Activated B cell treated with CpG ODN at 0.5 μM for 24 hours (primary cell): ENCODE data around the gene OGG1. TPM values are rescaled to one million over a fixed set of nuclear protein-coding genes. Genes with fewer than 3 reads are reported as not detected.

Source experiments
- ATAC-seq: fragments of 200-7000 bp; cut with Tn5 transposase; one replicate; pipeline ENCODE4 v1.10.0; 2021; ENCODE audit warnings: low read depth, mild to moderate bottlenecking, moderate library complexity
- CTCF ChIA-PET: fragments of 350-600 bp; sonication (Branson Sonifier 250); formaldehyde crosslinking; loops from one replicate; lab custom pipeline; 2021; ENCODE audit warnings: antibody characterized with exemption; lab: Charles Lee
- POLR2A ChIA-PET: fragments of 350-600 bp; sonication (Branson Sonifier 250); formaldehyde crosslinking; loops from one replicate; lab custom pipeline; 2021; ENCODE audit warnings: antibody characterized with exemption; lab: Charles Lee
- DNase-seq: peaks from one replicate; pipeline ENCODE4 v3.0.0; 2022
- H3K27ac Mint-ChIP-seq: one replicate; pipeline ENCODE4 v1.8.0; 2020; ENCODE audit warnings: mixed read lengths
- H3K27me3 Mint-ChIP-seq: one replicate; pipeline ENCODE4 v1.8.0; 2021; ENCODE audit warnings: mixed read lengths
- H3K36me3 Mint-ChIP-seq: one replicate; pipeline ENCODE4 v1.8.0; 2021; ENCODE audit warnings: low read depth, mixed read lengths
- H3K4me1 Mint-ChIP-seq: one replicate; pipeline ENCODE4 v1.8.0; 2021; ENCODE audit warnings: mixed read lengths
- H3K4me3 Mint-ChIP-seq: one replicate; pipeline ENCODE4 v1.8.0; 2020; ENCODE audit warnings: mild to moderate bottlenecking, mixed read lengths
- H3K9me3 Mint-ChIP-seq: one replicate; pipeline ENCODE4 v1.8.0; 2020; ENCODE audit warnings: mixed read lengths
- intact Hi-C: fragments of 100-400 bp; cut with micrococcal nuclease; formaldehyde crosslinking; loops from one replicate; pipeline ENCODE4 v1.15.1; 2024
- total RNA-seq: library from RNA; stranded (reverse); gene quantifications from 2 replicates; pipeline ENCODE4 v1.2.3, GENCODE V29; 2022
- TF ChIP-seq, protein P1 (sequence below): fragments of 200-600 bp; IDR thresholded peaks from one replicate; pipeline ENCODE4 v1.8.0; 2022; ENCODE audit warnings: antibody characterized with exemption, mild to moderate bottlenecking

Gene OGG1
- total RNA-seq, 1 donor from 2014 or later = 60.7 TPM

DNA sequence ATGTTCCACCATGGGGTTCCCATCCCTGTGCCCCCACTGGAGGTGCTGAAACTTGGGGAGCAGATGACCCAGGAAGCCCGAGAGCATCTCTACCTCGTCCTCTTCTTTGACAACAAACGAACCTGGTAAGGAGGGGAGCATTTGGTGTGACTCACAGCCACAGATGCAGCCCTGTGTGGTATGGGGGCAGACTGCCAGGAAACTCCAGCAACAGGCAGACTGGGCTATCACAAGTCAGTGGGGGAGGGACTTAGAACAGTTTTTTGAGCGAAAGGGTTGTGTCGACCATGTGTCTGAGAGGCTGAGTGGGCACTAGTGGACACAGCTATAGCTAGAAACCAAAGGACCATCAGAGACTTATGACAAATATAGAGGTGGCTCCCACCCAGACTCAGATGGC lies 3.4 kb upstream of the OGG1 start:
- H3K9me3 Mint-ChIP-seq = no peaks in the 10 kb centered on the region
- H3K36me3 Mint-ChIP-seq = peaks cover 76% of the 10 kb centered on the region
- no peak overlapping the region for H3K27ac Mint-ChIP-seq
- TF ChIP-seq, protein P1, sequence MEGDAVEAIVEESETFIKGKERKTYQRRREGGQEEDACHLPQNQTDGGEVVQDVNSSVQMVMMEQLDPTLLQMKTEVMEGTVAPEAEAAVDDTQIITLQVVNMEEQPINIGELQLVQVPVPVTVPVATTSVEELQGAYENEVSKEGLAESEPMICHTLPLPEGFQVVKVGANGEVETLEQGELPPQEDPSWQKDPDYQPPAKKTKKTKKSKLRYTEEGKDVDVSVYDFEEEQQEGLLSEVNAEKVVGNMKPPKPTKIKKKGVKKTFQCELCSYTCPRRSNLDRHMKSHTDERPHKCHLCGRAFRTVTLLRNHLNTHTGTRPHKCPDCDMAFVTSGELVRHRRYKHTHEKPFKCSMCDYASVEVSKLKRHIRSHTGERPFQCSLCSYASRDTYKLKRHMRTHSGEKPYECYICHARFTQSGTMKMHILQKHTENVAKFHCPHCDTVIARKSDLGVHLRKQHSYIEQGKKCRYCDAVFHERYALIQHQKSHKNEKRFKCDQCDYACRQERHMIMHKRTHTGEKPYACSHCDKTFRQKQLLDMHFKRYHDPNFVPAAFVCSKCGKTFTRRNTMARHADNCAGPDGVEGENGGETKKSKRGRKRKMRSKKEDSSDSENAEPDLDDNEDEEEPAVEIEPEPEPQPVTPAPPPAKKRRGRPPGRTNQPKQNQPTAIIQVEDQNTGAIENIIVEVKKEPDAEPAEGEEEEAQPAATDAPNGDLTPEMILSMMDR = no peak
- no peaks in the 10 kb centered on the region for H3K27me3 Mint-ChIP-seq
- no peak overlapping the region for H3K4me3 Mint-ChIP-seq
- DNase-seq = no peak
- ChIA-PET CTCF (no interaction called here), POLR2A (no interaction called here)
- intact Hi-C loops = no loop called here
- H3K4me1 Mint-ChIP-seq = peaks cover 24% of the 10 kb centered on the region
- no peak for ATAC-seq

DNA sequence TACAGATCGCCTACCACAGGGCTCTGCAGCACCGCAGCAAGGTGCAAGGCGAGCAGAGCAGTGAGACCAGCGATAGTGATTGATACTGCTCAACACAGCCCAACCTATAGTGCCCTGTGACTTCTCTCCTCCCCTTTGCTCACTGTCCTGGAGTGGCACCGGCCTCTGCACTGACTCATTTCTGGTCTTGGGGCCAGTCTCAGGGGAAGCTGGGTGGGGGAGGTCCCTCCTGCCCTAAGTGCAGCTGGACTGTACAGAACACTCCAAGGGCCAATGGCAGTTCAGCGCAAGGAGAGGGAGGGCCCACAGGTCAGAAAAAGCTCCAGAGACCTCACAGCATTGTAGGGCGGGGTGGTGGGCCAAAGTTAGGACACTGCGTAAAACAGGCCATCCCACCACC lies 2.5 kb upstream of the OGG1 start:
- peaks cover 74% of the 10 kb centered on the region for H3K36me3 Mint-ChIP-seq
- TF ChIP-seq, protein P1 = no peak
- H3K27ac Mint-ChIP-seq = no peak overlapping the region
- H3K4me3 Mint-ChIP-seq = no peak overlapping the region
- ATAC-seq = no peak
- H3K27me3 Mint-ChIP-seq = no peaks in the 10 kb centered on the region
- ChIA-PET POLR2A (no interaction called here), CTCF (interaction anchor here (0.6 to 1.1 kb wide), 2 partner anchors 35 to 420 kb away, joined by 3 read pairs; no protein-coding TSS in a partner anchor)
- intact Hi-C loops = no loop called here
- no peaks in the 10 kb centered on the region for H3K9me3 Mint-ChIP-seq
- no peak for DNase-seq
- peaks cover 34% of the 10 kb centered on the region for H3K4me1 Mint-ChIP-seq

DNA sequence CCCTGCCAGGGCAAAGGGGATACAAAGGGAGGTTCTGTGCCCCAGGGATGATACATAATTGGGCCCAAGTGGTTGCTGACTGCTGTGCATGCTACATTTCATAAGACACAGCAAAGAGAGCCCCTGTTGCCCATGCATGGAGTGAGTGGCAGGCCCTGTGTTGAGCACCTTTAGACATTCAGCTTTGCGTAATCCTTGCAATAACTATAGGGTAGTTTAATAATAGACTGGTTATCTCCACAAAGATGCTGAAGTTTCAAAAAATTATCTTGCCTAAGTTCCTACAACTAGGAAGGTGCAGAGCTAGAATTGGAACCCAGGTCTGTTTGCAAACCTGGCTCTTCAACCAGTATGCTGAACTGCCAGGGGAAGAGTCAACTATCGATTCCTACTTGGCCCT lies 1.7 kb upstream of the OGG1 start:
- Mint-ChIP-seq H3K36me3 (peaks cover 71% of the 10 kb centered on the region), H3K27me3 (no peaks in the 10 kb centered on the region), H3K27ac (no peak overlapping the region), H3K9me3 (no peaks in the 10 kb centered on the region), H3K4me1 (peaks cover 40% of the 10 kb centered on the region), H3K4me3 (no peak overlapping the region)
- CTCF ChIA-PET = interaction anchor here (1.1 kb wide), 1 partner anchor 34 kb away, joined by 3 read pairs; no protein-coding TSS in a partner anchor
- no peak for ATAC-seq
- POLR2A ChIA-PET = interaction anchor here (0.9 to 5.1 kb wide), 2 partner anchors 16 to 34 kb away, joined by 3 to 55 read pairs; partner anchors contain the start of gene BRPF1
- DNase-seq = no peak
- TF ChIP-seq, protein P1 = no peak
- intact Hi-C loops = no loop called here

DNA sequence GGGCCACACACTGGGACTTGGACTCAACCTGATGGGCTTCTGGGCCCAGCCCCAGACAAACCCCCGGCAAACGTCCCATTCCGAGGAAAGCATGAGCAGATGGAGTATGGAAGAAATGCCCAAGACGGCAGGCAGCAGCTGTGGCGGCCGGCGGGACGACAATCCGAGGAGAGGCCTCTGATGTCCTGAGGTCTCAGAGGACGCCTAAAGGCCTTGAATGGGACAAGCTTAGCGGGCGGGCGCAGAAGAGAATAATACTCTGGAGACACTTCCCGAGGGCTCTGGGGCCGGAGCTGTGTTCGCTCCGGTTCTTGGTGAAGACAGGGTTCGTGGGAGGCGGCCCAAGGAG lies 482 bp upstream of the OGG1 start:
- TF ChIP-seq, protein P1 = no peak
- DNase-seq (no peak), ATAC-seq (no peak)
- Mint-ChIP-seq H3K9me3 (no peaks in the 10 kb centered on the region), H3K27me3 (no peaks in the 10 kb centered on the region), H3K4me1 (peaks cover 46% of the 10 kb centered on the region), H3K4me3 (peak overlapping the region; percentile 94), H3K27ac (peak overlapping the region; percentile 95), H3K36me3 (peaks cover 66% of the 10 kb centered on the region)
- ChIA-PET POLR2A (interaction anchor here (0.7 to 6.3 kb wide), 15 partner anchors 13 to 572 kb away, joined by 3 to 106 read pairs (median 4); partner anchors contain the start of genes ARPC4, BRPF1, JAGN1 and MTMR14), CTCF (interaction anchor here (0.7 to 1.4 kb wide), 3 partner anchors 17 to 197 kb away, joined by 3 to 5 read pairs (median 3); no protein-coding TSS in a partner anchor)
- intact Hi-C loops = loop anchor here (1.0 kb wide), 3 partner anchors 18 to 100 kb away; partner anchors contain the start of genes BRPF1, MTMR14 and TADA3

DNA sequence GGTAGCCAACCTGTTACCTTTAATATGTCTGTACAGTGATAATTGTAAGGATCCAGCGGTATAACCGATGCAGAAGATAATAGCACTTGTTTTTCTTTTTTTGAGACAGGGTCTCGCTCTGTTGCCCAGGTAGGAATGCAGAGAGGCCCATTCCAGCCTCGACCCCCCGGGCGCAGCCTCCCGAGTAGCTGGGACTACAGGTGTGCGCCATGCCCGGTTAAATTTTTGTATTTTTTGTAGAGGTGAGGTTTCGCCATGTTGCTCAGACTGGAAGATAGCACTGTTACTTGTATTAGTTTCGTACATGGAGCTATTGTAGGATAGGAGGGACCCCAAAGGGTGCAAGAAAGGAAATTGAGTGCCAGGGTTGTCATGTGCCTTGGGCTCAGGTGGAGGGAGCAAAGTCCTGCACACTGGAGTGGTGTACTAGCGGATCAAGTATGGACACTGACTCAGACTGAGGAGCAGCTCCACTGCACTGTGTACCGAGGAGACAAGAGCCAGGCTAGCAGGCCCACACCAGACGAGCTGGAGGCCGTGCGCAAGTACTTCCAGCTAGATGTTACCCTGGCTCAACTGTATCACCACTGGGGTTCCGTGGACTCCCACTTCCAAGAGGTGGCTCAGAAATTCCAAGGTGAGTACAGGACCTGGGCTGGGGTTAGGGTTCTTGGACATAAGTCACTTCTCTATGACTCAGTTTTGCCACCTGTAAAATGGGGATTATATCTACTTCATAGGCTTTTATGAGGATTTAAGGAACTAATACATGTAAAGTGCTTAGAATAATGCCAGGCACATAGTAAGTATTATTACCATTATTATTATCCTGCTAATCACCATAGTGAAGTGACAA lies 1.0 kb downstream of the OGG1 start:
- no peak for DNase-seq
- Mint-ChIP-seq H3K9me3 (no peaks in the 10 kb centered on the region), H3K36me3 (peaks cover 64% of the 10 kb centered on the region), H3K4me1 (peaks cover 48% of the 10 kb centered on the region), H3K27ac (peak overlapping the region; percentile 95), H3K4me3 (peak overlapping the region; percentile 94), H3K27me3 (no peaks in the 10 kb centered on the region)
- intact Hi-C loops = loop anchor here (1.0 to 2.0 kb wide), 4 partner anchors 18 to 354 kb away; partner anchors contain the start of genes CAMK1, FANCD2 and SETD5
- ATAC-seq = no peak
- ChIA-PET POLR2A (interaction anchor here (1.0 to 6.3 kb wide), 9 partner anchors 19 to 275 kb away, joined by 3 to 106 read pairs (median 9); partner anchors contain the start of genes ARPC4, BRPF1, JAGN1 and TADA3), CTCF (interaction anchor here (1.4 to 1.6 kb wide), 2 partner anchors 42 to 44 kb away, joined by 4 to 5 read pairs; partner anchors contain the start of genes ARPC4 and TADA3)
- TF ChIP-seq, protein P1 = no peak
